ENCODE data around the gene F5.

DNA sequence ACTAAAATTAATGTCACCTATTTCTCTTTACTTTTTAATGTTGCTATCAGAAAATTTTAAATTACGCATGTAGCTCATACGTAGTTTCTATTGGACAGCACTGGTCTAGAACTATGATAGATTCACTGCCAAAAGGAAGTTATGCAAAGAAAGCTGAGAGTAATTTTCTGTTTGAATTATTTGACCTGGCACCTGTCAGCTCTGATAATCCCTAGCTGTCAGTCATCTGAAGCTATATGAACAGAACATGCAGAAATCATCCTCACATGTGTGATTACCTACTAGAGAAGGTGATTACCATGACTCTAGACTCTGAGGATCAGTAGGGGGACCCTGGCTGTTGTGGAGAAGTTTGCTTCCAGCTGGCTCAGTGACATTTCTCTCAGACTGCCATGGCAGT lies 40.8 kb downstream of the F5 start:
- TF ChIP-seq CTCF (IDR thresholded peaks at IDR 0.05 in 2 of 3, conservative IDR thresholded peaks at IDR 0.05 in 1 of 3; ENCODE audit: borderline replicate concordance in 1 of 3, insufficient read depth in 1 of 3, low read depth in 2 of 3, low read length in 2 of 3), result no peak
- no peak for TF ChIP-seq EZH2 (IDR thresholded peaks at IDR 0.05)
- no peak for TF ChIP-seq YY1 (IDR thresholded peaks at IDR 0.05; ENCODE audit: extremely low read depth, insufficient replicate concordance, low read depth, low read length)
- TF ChIP-seq ZBTB33 (IDR thresholded peaks at IDR 0.05; ENCODE audit: extremely low read depth, insufficient replicate concordance, low read length), result no peak
- TF ChIP-seq SP1 (IDR thresholded peaks at IDR 0.05; ENCODE audit: low read depth), result no peak
- no peak for TF ChIP-seq MAX (IDR thresholded peaks at IDR 0.05)
- TF ChIP-seq, protein P1, sequence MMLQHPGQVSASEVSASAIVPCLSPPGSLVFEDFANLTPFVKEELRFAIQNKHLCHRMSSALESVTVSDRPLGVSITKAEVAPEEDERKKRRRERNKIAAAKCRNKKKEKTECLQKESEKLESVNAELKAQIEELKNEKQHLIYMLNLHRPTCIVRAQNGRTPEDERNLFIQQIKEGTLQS (IDR thresholded peaks at IDR 0.05), result no peak
- no peak for TF ChIP-seq CEBPB (IDR thresholded peaks at IDR 0.05; ENCODE audit: low read depth)
- no peak for TF ChIP-seq POLR2AphosphoS5 (IDR thresholded peaks at IDR 0.05; ENCODE audit: low read depth, low read length)
- TF ChIP-seq TCF7L2 (IDR thresholded peaks at IDR 0.05; ENCODE audit: borderline replicate concordance, extremely low read depth, insufficient read depth, insufficient read length), result no peak
